NCI-H526 treated with DMSO at 0.1 percent for 48 hours (cell line): ENCODE data around the gene CS.
"Not testable (repeated sequence)": the region's sequence is repeated elsewhere in the genome, so short reads cannot be mapped to it uniquely, and the experiment has no call there.

Experiments
- DNase-seq: peaks from one replicate; lab custom pipeline; 2025; lab: John Stamatoyannopoulos, UW

The CS gene

DNA sequence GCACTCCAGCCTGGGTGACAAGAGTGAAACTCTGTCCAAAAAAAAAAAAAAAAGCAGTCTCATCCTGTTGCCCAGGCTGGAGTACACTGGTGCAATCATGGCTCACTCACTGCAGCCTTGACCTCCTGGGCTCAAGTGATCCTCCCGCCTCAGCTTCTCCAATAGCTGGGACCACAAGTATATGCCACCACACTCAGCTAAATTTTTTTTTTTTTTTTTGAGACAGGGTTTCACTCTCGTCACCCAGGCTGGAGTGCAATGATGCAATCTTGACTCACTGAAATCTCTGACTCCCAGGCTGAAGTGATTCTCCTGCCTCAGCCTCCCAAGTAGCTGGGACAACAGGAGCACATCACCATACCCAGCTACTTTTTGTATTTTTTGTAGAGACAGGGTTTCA lies 20.9 kb upstream of the CS start:
- no peak for DNase-seq

- DNase-seq = no peak
Observed at GRCh38 chr12:56317675-56318074, 17.5 kb upstream of the CS start.

- DNase-seq = peak; percentile 97
Observed at GRCh38 chr12:56315622-56316473, 15.7 kb upstream of the CS start, which contains the start of gene CNPY2. Gene CNPY2 (minus strand): TSS chr12:56315988. CDS start chr12:56315217, 771 bp downstream.

- no peak for DNase-seq
Observed at GRCh38 chr12:56315249-56315621, 15.1 kb upstream of the CS start.

DNA sequence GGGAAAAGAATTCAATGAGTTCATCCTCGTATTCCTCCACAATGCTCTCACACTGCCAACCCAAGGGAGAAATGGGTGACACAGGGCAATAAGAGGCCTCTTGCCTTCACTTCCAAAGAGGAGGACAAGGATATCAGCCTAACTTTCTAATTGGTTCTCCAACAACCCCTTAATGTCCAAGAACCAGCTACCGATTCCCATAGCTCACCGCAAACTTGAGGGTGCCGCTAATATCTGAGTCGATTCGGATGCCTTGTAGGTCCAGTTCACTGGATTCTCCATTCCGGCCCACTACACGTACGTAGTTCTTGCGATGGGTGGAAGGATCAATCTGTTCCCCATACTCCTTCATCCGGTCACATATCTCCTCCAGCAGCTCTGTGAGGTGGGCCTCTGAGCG lies 10.9 kb upstream of the CS start:
- no peak for DNase-seq

DNA sequence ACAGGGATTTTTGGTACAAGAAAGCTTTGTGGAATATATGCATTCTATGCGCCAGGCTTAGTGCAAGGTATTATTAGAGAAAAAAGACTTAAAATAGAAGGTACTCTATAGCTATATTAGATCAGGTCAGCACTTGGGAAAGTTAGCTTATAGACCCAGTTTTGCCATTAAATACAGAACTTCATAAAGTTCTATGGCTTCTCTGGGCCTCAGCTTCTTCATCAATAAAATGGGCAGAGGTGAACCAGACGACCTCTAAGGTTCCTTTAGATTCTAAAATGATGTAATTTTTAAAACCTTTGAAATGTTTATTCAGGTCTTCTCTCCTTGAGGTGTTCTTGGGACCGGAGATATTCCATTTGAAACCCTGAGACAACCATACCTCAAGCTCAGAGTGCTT lies 8.6 kb upstream of the CS start:
- DNase-seq = no peak

DNA sequence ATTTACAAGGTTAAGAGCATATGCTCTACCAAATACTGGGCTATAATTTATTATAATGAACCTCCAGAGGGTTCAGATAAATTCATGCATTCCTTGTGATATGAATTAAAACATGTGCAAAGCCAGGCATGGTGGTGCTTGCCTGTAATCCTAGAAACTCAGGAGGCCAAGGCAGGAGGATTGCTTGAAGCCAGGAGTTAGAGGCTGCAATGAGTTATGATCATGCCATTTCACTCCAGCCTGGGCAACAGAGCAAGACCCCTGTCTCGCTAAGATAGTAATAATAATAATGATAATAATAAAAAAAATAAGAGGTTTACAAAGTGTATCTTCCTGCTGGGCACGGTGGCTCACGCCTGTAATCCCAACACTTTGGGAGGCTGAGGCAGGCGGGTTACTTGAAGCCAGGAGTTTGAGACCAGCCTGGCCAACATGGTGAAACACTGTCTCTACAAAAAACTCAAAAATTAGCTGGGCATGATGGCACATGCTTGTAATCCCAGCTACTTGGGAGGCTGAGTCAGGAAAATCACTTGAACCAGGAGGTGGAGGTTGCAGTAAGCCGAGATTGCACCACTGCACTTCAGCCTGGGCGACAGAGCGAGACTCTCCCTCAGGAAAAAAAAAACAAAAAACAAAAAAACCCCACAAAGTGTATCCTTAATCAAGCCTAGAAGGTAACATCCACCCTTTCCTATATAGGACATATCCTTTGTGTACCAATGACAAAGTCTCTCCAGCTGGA lies 7.3 kb upstream of the CS start:
- no peak for DNase-seq

- DNase-seq = no peak
Observed at GRCh38 chr12:56304872-56305590, 4.9 kb upstream of the CS start.

- no peak for DNase-seq
Observed at GRCh38 chr12:56304276-56304675, 4.1 kb upstream of the CS start.

DNA sequence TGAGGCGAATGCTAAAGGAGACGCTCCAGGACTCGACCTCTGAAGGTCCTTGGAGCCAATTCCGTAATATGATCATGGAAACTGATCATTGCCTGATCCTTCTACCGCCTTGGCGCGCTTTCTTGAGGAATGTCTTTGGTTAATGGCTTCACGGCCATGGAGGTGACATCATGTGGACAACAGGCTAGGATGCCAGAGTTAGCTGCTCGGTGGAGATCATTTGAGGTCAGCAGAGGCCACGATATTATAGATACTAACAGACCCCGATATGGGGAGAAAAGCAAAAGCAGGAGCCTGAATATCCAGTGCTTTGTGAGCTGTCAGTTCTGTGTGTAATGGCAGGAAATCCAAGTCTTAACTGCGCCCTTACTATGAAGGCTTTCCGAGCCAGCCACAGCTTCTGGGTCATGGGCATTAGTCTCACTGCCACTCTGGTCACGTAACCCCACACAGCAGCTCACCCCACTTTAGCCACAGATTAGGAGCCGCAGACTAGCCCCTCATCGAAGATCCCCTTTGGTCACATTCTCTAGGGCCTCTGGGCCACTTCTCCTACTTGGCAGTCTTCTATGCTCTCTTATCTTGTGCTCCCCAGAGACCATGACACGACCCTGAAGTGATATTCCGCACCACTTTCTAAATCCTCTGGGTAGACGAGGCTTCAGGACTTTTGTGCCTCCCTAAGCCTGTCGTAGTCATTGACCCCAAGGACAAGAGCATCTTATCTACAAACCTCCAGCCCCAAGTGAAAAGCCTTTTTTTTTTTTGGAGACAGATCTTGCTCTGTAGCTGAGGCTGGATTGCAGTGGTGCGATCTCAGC lies 724 bp upstream of the CS start:
- no peak for DNase-seq

- peak; percentile 72 for DNase-seq
Observed at GRCh38 chr12:56299308-56299852, 750 bp downstream of the CS start.

DNA sequence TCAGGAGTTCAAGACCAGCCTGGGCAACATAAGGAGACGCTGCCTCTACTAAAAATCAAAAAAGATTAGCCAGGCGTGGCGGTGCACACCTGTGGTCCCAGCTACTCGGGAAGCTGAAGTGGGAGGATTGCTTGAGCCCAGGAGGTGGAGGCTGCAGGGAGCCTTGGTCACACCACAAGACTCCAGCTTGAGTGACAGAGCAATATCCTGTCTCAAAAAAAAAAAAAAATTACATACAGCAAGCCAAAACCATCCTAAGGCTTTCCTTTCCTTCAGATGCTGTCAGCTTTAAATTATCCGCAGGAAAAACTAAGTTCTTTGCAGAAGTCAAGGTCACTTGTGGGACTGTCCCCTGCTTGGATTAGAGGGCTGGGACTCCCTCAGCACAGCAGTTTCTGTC lies 1.3 kb downstream of the CS start:
- no peak for DNase-seq

- DNase-seq = no peak
Observed at GRCh38 chr12:56297400-56297799, 2.7 kb downstream of the CS start.

- DNase-seq = no peak
Observed at GRCh38 chr12:56296295-56296694, 3.8 kb downstream of the CS start.

- no peak for DNase-seq
Observed at GRCh38 chr12:56293795-56294194, 6.3 kb downstream of the CS start.

DNA sequence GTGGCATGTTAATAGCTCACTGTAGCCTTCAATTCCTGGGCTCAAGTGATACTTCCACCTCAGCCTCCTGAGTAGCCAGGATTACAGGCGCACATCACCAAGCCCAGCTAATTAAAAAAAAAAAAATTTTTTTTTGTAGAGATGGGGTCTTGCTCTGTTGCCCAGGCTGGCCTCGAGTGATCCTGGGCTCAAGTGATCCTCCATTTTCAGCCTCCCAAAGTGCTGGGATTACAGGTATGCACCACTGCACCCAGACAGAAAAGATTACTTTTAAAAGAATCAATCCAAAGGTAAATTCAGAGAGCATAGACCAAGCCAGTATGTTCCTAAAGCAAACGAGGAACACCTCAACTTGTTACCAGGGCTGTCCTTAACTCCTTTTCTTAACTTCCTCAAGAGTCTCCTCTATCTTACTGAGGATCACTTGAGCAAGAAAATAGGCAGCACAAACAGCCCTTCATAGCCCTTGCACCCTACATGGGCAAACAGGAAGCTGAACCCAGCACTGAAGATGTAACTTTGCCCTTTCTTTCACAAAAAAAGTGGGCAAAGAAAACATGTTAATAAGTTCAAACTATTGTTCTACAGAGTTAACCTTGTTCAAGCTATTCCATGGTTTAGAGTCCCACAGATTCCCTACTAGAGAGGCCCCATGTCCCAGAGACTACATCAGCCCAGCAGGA lies 11.3 kb downstream of the CS start:
- DNase-seq = no peak

DNA sequence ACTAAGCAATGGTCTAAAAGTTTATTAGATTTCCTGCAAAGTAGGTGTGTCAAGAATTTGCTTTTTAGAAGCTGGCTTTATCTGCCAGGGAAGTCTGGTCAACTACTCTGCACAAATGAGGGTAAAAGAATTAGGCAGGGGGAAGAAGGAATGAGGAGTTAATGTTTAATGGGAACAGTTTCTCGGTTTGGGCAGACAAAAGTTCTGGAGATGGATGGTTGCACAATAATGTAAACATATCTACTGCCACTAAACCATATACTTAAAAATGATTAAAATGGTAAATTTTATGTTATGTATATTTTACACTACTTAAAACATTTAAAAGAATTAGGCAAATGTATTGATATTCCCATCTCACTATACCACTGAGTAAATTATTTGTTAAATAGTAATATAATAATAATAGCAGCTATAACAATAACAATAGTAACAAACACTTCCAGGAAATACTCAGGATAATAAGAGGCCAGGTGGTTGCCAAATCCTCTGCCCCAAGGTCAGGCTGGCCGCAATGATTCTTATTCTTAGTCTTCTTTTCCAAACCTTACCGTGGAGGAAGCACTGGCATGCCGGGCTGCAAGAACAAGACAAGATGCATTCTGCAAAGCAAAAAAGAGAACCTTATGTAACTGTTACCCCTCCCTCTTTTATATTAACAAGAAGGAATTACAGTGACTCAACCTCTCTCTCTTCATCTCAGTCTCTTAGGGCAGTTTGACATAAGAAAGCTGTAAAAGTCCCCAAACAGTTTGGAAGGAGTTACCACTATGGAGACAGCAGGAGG lies 13.9 kb downstream of the CS start:
- DNase-seq = no peak

- not testable (repeated sequence) for DNase-seq
Observed at GRCh38 chr12:56284263-56284662, 15.9 kb downstream of the CS start.

DNA sequence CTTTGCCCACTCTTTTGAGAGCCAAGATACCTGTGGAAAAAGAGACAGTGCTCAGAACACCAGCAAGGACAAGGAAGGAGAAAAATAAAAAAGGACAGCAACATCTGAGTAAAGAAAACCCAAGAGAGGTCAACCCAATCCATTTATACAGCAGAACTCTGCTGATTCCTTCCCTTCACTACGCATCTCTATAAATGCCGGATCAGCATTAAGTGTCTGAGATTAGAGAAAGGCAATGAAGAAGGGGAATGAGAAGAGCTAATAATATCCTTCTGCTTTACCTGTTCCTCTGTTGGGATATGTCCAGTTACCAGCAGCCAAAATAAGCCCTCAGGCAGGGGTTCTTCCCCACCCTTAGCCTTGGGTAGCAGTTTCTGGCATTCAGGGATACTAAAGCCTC lies 17.6 kb downstream of the CS start:
- DNase-seq = no peak

DNA sequence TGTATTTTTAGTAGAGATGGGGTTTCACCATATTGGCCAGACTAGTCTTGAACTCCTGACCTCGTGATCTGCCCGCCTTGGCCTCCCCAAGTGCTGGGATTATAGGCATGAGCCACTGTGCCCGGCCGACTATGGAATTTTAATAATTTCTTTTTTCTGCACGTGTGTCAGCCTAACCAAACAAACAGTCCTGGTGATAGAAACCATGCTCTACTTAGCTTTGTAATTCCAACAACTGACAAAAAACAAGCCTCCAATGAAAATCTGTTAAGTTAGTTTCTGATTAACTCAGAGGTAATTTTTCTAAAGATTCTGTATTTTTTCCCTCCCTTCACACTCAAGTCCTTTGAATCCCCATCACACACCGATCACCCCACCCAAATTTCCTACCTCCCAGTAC lies 18.1 kb downstream of the CS start:
- DNase-seq = no peak
